Measurements from ENCODE around the gene ZNF397.

DNA sequence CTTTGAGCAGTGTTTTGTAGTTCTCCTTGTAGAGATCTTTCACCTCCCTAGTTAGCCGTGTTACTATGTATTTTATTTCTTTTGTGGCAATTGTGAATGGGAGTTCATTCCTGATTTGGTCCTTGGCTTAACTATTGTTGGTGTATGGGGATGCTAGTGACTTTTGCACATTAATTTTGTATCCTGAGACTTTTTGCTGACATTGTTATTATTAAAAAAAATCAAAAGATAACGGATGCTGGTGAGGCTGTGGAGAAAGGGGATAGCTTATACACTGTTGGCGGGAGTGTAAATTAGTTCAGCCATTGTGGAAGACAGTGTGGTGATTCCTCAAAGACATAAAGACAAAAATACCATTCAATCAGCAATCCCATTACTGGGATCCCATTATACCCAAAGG, 17.0 kb upstream of the ZNF397 start:
- TF ChIP-seq CTBP1 (IDR thresholded peaks at IDR 0.05; ENCODE audit: borderline replicate concordance) (no peak), ZNF589 (CRISPR knock-in tag; IDR thresholded peaks at IDR 0.05; ENCODE audit: low read depth) (no peak), EZH2 (IDR thresholded peaks at IDR 0.05; ENCODE audit: borderline replicate concordance, low read depth, low read length) (no peak), GATAD2B (IDR thresholded peaks at IDR 0.05; ENCODE audit: borderline replicate concordance) (no peak), MYNN (IDR thresholded peaks at IDR 0.05) (no peak), MYNN (CRISPR knock-in tag; IDR thresholded peaks at IDR 0.05) (no peak), TAF1 (IDR thresholded peaks at IDR 0.05; ENCODE audit: control insufficient read depth, extremely low read depth, insufficient read depth, low read length, severe bottlenecking) (no peak), XRCC4 (IDR thresholded peaks at IDR 0.05; ENCODE audit: extremely low read depth, insufficient read depth, insufficient read length) (no peak), NONO (IDR thresholded peaks at IDR 0.05; ENCODE audit: low read depth in 2 of 2, low read length in 1 of 2) (no peak)
- TF ChIP-seq, protein P1, sequence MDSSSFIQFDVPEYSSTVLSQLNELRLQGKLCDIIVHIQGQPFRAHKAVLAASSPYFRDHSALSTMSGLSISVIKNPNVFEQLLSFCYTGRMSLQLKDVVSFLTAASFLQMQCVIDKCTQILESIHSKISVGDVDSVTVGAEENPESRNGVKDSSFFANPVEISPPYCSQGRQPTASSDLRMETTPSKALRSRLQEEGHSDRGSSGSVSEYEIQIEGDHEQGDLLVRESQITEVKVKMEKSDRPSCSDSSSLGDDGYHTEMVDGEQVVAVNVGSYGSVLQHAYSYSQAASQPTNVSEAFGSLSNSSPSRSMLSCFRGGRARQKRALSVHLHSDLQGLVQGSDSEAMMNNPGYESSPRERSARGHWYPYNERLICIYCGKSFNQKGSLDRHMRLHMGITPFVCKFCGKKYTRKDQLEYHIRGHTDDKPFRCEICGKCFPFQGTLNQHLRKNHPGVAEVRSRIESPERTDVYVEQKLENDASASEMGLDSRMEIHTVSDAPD (CRISPR knock-in tag; IDR thresholded peaks at IDR 0.05) = no peak
- TF ChIP-seq, protein P2, sequence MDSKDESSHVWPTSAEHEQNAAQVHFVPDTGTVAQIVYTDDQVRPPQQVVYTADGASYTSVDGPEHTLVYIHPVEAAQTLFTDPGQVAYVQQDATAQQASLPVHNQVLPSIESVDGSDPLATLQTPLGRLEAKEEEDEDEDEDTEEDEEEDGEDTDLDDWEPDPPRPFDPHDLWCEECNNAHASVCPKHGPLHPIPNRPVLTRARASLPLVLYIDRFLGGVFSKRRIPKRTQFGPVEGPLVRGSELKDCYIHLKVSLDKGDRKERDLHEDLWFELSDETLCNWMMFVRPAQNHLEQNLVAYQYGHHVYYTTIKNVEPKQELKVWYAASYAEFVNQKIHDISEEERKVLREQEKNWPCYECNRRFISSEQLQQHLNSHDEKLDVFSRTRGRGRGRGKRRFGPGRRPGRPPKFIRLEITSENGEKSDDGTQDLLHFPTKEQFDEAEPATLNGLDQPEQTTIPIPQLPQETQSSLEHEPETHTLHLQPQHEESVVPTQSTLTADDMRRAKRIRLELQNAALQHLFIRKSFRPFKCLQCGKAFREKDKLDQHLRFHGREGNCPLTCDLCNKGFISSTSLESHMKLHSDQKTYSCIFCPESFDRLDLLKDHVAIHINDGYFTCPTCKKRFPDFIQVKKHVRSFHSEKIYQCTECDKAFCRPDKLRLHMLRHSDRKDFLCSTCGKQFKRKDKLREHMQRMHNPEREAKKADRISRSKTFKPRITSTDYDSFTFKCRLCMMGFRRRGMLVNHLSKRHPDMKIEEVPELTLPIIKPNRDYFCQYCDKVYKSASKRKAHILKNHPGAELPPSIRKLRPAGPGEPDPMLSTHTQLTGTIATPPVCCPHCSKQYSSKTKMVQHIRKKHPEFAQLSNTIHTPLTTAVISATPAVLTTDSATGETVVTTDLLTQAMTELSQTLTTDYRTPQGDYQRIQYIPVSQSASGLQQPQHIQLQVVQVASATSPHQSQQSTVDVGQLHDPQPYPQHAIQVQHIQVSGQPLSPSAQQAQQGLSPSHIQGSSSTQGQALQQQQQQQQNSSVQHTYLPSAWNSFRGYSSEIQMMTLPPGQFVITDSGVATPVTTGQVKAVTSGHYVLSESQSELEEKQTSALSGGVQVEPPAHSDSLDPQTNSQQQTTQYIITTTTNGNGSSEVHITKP (IDR thresholded peaks at IDR 0.05; ENCODE audit: partially characterized antibody) = no peak
- TF ChIP-seq, protein P3, sequence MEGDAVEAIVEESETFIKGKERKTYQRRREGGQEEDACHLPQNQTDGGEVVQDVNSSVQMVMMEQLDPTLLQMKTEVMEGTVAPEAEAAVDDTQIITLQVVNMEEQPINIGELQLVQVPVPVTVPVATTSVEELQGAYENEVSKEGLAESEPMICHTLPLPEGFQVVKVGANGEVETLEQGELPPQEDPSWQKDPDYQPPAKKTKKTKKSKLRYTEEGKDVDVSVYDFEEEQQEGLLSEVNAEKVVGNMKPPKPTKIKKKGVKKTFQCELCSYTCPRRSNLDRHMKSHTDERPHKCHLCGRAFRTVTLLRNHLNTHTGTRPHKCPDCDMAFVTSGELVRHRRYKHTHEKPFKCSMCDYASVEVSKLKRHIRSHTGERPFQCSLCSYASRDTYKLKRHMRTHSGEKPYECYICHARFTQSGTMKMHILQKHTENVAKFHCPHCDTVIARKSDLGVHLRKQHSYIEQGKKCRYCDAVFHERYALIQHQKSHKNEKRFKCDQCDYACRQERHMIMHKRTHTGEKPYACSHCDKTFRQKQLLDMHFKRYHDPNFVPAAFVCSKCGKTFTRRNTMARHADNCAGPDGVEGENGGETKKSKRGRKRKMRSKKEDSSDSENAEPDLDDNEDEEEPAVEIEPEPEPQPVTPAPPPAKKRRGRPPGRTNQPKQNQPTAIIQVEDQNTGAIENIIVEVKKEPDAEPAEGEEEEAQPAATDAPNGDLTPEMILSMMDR (IDR thresholded peaks at IDR 0.05 in 2 of 3, conservative IDR thresholded peaks at IDR 0.05 in 1 of 3; ENCODE audit: insufficient read depth in 2 of 3, low read depth in 1 of 3, low read length in 3 of 3) = no peak

Data from K562 (cell line).